RWPE1 (cell line): Measurements from ENCODE around the gene RBPMS2.
"Not testable (repeated sequence)": the region's sequence is repeated elsewhere in the genome, so short reads cannot be mapped to it uniquely, and the experiment has no call there.

Experiments used
- CTCF ChIA-PET: fragments of 350-600 bp; sonication (Branson Sonifier 250); formaldehyde crosslinking; extraction: SDS; loops from one replicate; lab custom pipeline; 2021; lab: Yijun Ruan, JAX
- POLR2A ChIA-PET: fragments of 400-600 bp; formaldehyde crosslinking; extraction: SDS; loops from one replicate; lab custom pipeline; 2020; ENCODE audit warnings: antibody characterized with exemption; ENCODE audit not compliant: low non-redundant PET; lab: Yijun Ruan, JAX
- DNase-seq: peaks from one replicate; pipeline ENCODE4 v3.0.0; 2012; ENCODE audit warnings: low spot score
- H3K27ac ChIP-seq: fragments of 450-650 bp; 2 replicates; pipeline ENCODE4 v1.5.1; 2017
- TF ChIP-seq, protein P1 (sequence below): fragments of 450-650 bp; conservative IDR thresholded peaks from 2 replicates; pipeline ENCODE4 v1.5.1; 2017; ENCODE audit warnings: low read depth, mild to moderate bottlenecking

Gene RBPMS2

DNA sequence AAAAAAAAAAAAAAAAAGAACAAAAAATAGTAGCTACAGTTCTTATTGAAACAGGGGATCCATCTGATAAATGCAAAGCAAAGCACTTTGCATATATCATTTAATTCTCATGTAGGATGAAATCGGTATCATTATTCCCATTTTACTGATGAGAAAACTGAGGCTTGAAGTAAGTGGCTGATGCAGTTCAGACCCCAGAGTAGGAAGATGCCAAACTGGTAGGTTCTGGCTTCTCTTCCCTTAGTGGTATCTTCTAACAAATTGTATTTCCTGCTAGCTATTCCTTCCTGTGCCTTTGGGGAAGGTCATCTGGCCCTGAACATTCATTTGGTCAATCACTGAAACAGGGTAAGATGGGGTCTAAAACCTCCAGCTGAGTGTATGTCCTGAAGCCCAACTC, 28.1 kb upstream of the RBPMS2 start:
- ChIA-PET CTCF (interaction anchor here (0.6 kb wide), 1 partner anchor 58 kb away, joined by 5 read pairs; no protein-coding TSS in a partner anchor), POLR2A (no interaction called here)
- TF ChIP-seq, protein P1, sequence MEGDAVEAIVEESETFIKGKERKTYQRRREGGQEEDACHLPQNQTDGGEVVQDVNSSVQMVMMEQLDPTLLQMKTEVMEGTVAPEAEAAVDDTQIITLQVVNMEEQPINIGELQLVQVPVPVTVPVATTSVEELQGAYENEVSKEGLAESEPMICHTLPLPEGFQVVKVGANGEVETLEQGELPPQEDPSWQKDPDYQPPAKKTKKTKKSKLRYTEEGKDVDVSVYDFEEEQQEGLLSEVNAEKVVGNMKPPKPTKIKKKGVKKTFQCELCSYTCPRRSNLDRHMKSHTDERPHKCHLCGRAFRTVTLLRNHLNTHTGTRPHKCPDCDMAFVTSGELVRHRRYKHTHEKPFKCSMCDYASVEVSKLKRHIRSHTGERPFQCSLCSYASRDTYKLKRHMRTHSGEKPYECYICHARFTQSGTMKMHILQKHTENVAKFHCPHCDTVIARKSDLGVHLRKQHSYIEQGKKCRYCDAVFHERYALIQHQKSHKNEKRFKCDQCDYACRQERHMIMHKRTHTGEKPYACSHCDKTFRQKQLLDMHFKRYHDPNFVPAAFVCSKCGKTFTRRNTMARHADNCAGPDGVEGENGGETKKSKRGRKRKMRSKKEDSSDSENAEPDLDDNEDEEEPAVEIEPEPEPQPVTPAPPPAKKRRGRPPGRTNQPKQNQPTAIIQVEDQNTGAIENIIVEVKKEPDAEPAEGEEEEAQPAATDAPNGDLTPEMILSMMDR = no peak
- no peak for DNase-seq
- no peak overlapping the region for H3K27ac ChIP-seq

DNA sequence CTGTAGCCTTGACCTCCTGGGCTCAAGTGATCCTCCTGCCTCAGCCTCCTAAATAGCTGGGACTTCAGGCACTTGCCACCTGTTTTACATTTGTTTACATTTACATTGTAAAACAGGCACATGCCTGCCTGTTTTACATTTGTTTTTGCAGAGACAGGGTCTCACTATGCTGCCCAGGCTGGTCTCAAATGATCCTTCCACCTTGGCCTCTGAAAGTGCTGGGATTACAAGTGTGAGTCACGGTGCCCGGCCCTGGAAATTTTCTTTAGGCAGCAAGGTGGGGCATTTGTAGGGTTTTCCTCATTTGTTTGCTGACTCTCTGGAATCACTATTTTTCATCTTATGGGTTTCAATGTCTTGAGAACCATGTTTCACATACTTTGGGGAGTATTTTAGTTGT, 25.1 kb upstream of the RBPMS2 start:
- no peak for DNase-seq
- H3K27ac ChIP-seq = no peak overlapping the region
- ChIA-PET POLR2A (no interaction called here), CTCF (interaction anchor here (0.7 to 1.2 kb wide), 3 partner anchors 10 to 50 kb away, joined by 3 to 4 read pairs (median 4); no protein-coding TSS in a partner anchor)
- TF ChIP-seq, protein P1 = no peak

DNA sequence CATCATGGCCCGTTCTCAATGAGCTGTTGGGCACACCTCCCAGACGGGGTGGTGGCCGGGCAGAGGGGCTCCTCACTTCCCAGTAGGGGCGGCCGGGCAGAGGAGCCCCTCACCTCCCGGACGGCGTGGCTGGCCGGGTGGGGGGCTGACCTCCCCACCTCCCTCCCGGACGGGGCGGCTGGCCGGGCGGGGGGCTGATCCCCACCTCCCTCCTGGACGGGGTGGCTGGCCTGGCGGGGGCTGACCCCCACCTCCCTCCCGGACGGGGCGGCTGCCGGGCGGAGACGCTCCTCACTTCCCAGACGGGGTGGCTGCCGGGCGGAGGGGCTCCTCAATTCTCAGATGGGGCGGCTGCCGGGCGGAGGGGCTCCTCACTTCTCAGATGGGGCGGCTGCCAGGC, 23.5 kb upstream of the RBPMS2 start:
- POLR2A ChIA-PET, CTCF ChIA-PET, H3K27ac ChIP-seq, DNase-seq: not testable (repeated sequence)

DNA sequence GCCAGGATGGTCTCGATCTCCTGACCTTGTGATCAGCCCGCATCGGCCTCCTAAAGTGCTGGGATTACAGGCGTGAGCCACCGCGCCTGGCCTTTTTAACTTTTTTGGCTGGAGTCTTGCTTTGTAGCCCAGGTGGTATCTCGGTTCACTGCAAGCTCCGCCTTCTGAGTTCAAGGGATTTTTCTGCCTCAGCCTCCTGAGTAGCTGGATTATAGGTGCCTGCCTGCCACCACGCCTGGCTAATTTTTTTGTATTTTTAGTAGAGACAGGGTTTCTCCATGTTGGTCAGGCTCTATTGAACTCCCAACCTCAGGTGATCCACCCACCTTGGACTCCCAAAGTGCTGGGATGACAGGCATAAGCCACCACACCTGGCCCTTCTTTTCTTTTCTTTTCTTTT, 20.5 kb upstream of the RBPMS2 start:
- CTCF ChIA-PET = interaction anchor here (0.6 kb wide), 1 partner anchor 642 kb away, joined by 5 read pairs; no protein-coding TSS in a partner anchor
- H3K27ac ChIP-seq, DNase-seq, POLR2A ChIA-PET: not testable (repeated sequence)

DNA sequence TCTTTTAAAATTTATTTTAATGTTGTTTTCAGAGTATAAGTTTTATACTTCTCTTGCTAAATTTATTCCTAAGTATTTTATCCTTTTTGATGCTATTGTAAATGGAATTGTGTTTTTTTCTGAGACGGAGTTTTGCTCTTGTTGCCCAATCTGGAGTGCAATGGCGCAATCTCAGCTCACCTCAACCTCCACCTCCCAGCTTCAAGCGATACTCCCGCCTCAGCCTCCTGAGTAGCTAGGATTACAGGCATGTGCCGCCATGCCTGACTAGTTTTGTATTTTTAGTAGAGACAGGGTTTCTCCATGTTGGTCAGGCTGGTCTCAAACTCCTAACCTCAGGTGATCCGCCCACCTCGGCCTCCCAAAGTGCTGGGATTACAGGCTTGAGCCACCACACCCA, 19.9 kb upstream of the RBPMS2 start:
- DNase-seq, H3K27ac ChIP-seq, POLR2A ChIA-PET: not testable (repeated sequence)
- CTCF ChIA-PET = interaction anchor here (0.6 kb wide), 1 partner anchor 641 kb away, joined by 5 read pairs; no protein-coding TSS in a partner anchor

DNA sequence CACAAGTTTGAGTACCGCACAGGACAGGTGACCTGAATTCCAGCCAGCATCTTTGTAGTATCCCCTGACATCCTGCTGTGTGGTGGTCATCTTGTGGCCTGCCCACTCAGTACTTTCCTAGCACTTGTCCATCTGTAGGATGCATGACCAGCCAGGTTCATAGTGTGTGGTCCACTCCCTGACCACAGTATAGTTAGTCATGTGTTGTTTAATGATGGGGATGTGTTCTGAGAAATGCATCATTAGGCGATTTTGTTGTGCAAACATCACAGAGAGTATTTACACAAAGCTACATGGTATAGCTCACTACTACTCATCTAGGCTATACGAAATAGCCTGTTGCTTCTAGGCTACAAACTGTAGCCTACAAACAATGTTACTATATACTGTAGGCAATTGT, 16.9 kb upstream of the RBPMS2 start:
- CTCF ChIA-PET = interaction anchor here (0.6 kb wide), 1 partner anchor 74 kb away, joined by 3 read pairs; no protein-coding TSS in a partner anchor
- no peak overlapping the region for H3K27ac ChIP-seq
- POLR2A ChIA-PET = no interaction called here
- TF ChIP-seq, protein P1 = no peak
- no peak for DNase-seq

DNA sequence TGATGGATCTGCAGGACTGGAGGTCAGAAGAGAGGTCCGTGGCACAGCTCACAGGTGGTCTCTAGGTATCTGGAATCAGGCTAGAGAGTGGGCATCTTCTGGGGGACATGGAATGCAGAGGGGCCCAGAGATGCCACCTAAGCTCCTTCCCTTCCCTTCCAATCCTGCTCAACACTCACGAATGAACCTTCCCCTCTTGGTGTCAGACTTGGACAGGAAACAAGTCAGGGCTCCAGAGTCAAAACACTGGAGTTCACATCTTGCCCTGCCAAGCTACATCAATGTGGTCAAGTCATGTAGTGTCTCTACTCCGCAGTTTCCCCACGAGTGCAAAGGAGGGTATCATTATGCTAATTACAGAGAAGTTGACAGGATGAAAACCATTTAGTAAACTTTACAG, 16.0 kb upstream of the RBPMS2 start:
- TF ChIP-seq, protein P1 = no peak
- ChIA-PET CTCF (interaction anchor here (0.9 kb wide), 1 partner anchor 64 kb away, joined by 3 read pairs; no protein-coding TSS in a partner anchor), POLR2A (no interaction called here)
- no peak overlapping the region for H3K27ac ChIP-seq
- DNase-seq = no peak

DNA sequence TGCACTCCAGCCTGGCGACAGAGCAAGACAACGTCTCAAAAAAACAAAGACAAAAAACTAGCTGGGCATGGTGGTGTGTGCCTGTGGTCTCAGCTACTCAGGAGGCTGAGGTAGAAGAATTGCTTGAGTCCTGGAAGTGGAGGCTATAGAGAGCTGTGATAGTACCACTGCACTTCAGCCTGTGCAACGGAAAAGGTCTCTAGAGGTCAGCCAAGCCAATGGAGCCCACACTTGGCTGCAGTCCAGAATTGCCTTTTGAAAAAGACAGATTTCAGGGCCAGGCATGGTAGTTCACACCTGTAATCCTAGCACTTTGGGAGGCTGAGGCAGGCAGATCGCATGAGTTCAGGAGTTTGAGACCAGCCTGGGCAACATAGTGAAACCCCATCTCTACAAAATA, 8.4 kb upstream of the RBPMS2 start:
- TF ChIP-seq, protein P1 = no peak
- ChIA-PET POLR2A (no interaction called here), CTCF (interaction anchor here (1.0 kb wide), 1 partner anchor 102 kb away, joined by 3 read pairs; no protein-coding TSS in a partner anchor)
- no peak for DNase-seq
- H3K27ac ChIP-seq = no peak overlapping the region
